HCT116 (cell line): ENCODE data around the gene SYN1. TPM values are rescaled to one million over a fixed set of nuclear protein-coding genes. Genes with fewer than 3 reads are reported as not detected.

Experiments
- ATAC-seq: fragments of 200-7000 bp; cut with Tn5 transposase; 2 replicates; pipeline ENCODE4 v1.9.1; 2020; ENCODE audit warnings: mild to moderate bottlenecking, moderate library complexity
- BruUV-seq: library from RNA; stranded (reverse); fragments of 400-500 nt; replicated peaks from 2 replicates; lab custom pipeline; 2021; lab: Mats Ljungman, UMichigan
- CTCF ChIA-PET: fragments of 300-600 bp; sonication (Branson Sonifier 250); formaldehyde crosslinking; loops from one replicate; lab custom pipeline; 2021; ENCODE audit warnings: antibody characterized with exemption; lab: Charles Lee
- POLR2A ChIA-PET: fragments of 300-600, 350-600 bp; sonication (Branson Sonifier 250); formaldehyde crosslinking; loops from one replicate; lab custom pipeline; 2021; ENCODE audit warnings: antibody characterized with exemption; lab: Charles Lee
- RAD21 ChIA-PET, 2 experiments: fragments of 300-600 bp; sonication (Branson Sonifier 250); formaldehyde crosslinking; loops; one replicate each; lab custom pipeline; 2023; ENCODE audit warnings: low total read pairs in 2 of 2; ENCODE audit not compliant: uncharacterized antibody in 2 of 2, unreplicated experiment in 2 of 2, low non-redundant PET in 1 of 2; lab: Charles Lee
- DNase-seq: peaks from one replicate; pipeline ENCODE4 v3.0.0-alpha.2; 2010; ENCODE audit warnings: low read depth, low spot score
- H2AFZ ChIP-seq: fragments of 200-600 bp; shearing (Covaris generic), sonication (generic); 2 replicates; pipeline ENCODE4 v1.6.1; 2017; ENCODE audit warnings: low read depth, mixed run types, mixed read lengths, antibody characterized with exemption, low read length; ENCODE audit not compliant: poor library complexity, severe bottlenecking
- H3K27ac ChIP-seq: 2 replicates; pipeline ENCODE4 v1.5.1; 2012; ENCODE audit warnings: low read depth, low read length
- H3K27me3 ChIP-seq: fragments of 200-600 bp; sonication (generic); 2 replicates; pipeline ENCODE4 v1.6.1; 2016; ENCODE audit warnings: mixed run types, low read length, mixed read lengths; ENCODE audit not compliant: insufficient read depth
- H3K36me3 ChIP-seq, 2 experiments: fragments of 200-500 bp in 1 of 2; fragments of 200-600 bp in 1 of 2; sonication (Bioruptor generic) in 1 of 2; sonication (generic) in 1 of 2; 2 replicates each; pipeline versions ENCODE4 v1.5.1 to v1.6.1; 2014 to 2016; ENCODE audit warnings: low read length in 2 of 2, inconsistent platforms in 1 of 2, mixed read lengths in 1 of 2, mixed run types in 1 of 2; ENCODE audit not compliant: insufficient read depth in 2 of 2, control insufficient read depth in 1 of 2
- H3K4me1 ChIP-seq, 2 experiments: fragments of 200-600 bp in 1 of 2; sonication (generic) in 1 of 2; 2 replicates each; pipeline versions ENCODE4 v1.5.1 to v1.6.1; 2012 to 2017; ENCODE audit warnings: low read length in 2 of 2, inconsistent platforms in 1 of 2, mild to moderate bottlenecking in 1 of 2, mixed read lengths in 1 of 2, mixed run types in 1 of 2, moderate library complexity in 1 of 2; ENCODE audit not compliant: insufficient read depth in 2 of 2, control insufficient read depth in 1 of 2
- H3K4me2 ChIP-seq: fragments of 200-600 bp; sonication (generic); 2 replicates; pipeline ENCODE4 v1.6.1; 2017; ENCODE audit warnings: mixed run types, low read length, mixed read lengths
- H3K4me3 ChIP-seq, 2 experiments: fragments of 200-600 bp in 1 of 2; sonication (generic) in 1 of 2; replicated peaks in 1 of 2; 2 replicates each; pipeline ENCODE4 v1.5.1; 2011 to 2016; ENCODE audit warnings: low read length in 2 of 2, control low read depth in 1 of 2, low read depth in 1 of 2, mild to moderate bottlenecking in 1 of 2, mixed read lengths in 1 of 2, mixed run types in 1 of 2
- H3K79me2 ChIP-seq: fragments of 200-600 bp; sonication (generic); 2 replicates; pipeline ENCODE4 v1.6.1; 2017; ENCODE audit warnings: mild to moderate bottlenecking, mixed run types, low read length, moderate library complexity, mixed read lengths; ENCODE audit not compliant: insufficient read depth
- H3K9ac ChIP-seq: fragments of 200-600 bp; sonication (generic); 2 replicates; pipeline ENCODE4 v1.6.1; 2016; ENCODE audit warnings: low read length, mixed read lengths
- H3K9me2 ChIP-seq: fragments of 200-600 bp; sonication (generic), shearing (Covaris generic); 2 replicates; pipeline ENCODE4 v1.6.1; 2017; ENCODE audit warnings: mixed run types, mild to moderate bottlenecking, moderate library complexity; ENCODE audit not compliant: insufficient read depth
- H3K9me3 ChIP-seq, 2 experiments: fragments of 200-500 bp in 1 of 2; fragments of 200-600 bp in 1 of 2; sonication (Bioruptor generic) in 1 of 2; sonication (generic) in 1 of 2; 2 replicates each; pipeline ENCODE4 v1.6.1; 2014 to 2017; ENCODE audit warnings: low read length in 2 of 2, mixed read lengths in 2 of 2, inconsistent platforms in 1 of 2, low read depth in 1 of 2, mild to moderate bottlenecking in 1 of 2, mixed run types in 1 of 2, moderate library complexity in 1 of 2; ENCODE audit not compliant: control insufficient read depth in 1 of 2, insufficient read depth in 1 of 2
- H4K20me1 ChIP-seq: fragments of 200-600 bp; sonication (generic), shearing (Covaris generic); 2 replicates; pipeline ENCODE4 v1.6.1; 2017; ENCODE audit warnings: mixed run types, mild to moderate bottlenecking, moderate library complexity; ENCODE audit not compliant: insufficient read depth
- CBX3 ChIP-seq: IDR thresholded peaks from 2 replicates; pipeline ENCODE4 v1.6.1; 2012; ENCODE audit warnings: low read depth
- CTCF ChIP-seq, 3 experiments: fragments of 200-600 bp in 1 of 3; sonication (generic) in 1 of 3; IDR thresholded peaks in 2 of 3; conservative IDR thresholded peaks in 1 of 3; 2 replicates each; pipeline ENCODE4 v1.5.1; 2012 to 2017; ENCODE audit warnings: low read depth in 2 of 3, low read length in 2 of 3, antibody characterized with exemption in 1 of 3, borderline replicate concordance in 1 of 3, control low read depth in 1 of 3, mild to moderate bottlenecking in 1 of 3, mixed read lengths in 1 of 3, mixed run types in 1 of 3, moderate library complexity in 1 of 3; ENCODE audit not compliant: insufficient read depth in 1 of 3
- EGR1 ChIP-seq: IDR thresholded peaks from 2 replicates; pipeline ENCODE4 v1.6.1; 2012; ENCODE audit warnings: low read depth
- EZH2 ChIP-seq: fragments of 200-600 bp; sonication (generic); IDR thresholded peaks from 2 replicates; pipeline ENCODE4 v1.6.1; 2017; ENCODE audit warnings: antibody characterized with exemption, mixed run types
- EZH2phosphoT487 ChIP-seq: fragments of 200-600 bp; IDR thresholded peaks from 2 replicates; pipeline ENCODE4 v1.6.1; 2018; ENCODE audit warnings: antibody characterized with exemption, borderline replicate concordance
- FOSL1 ChIP-seq: IDR thresholded peaks from 2 replicates; pipeline ENCODE4 v1.6.1; 2012; ENCODE audit warnings: low read depth
- JUND ChIP-seq: IDR thresholded peaks from 2 replicates; pipeline ENCODE4 v1.6.1; 2012
- POLR2A ChIP-seq: IDR thresholded peaks from 2 replicates; pipeline ENCODE4 v1.7.0; 2011; ENCODE audit warnings: borderline replicate concordance; ENCODE audit not compliant: insufficient read depth, insufficient read length; ENCODE audit errors: extremely low read depth
- POLR2AphosphoS5 ChIP-seq: IDR thresholded peaks from 2 replicates; pipeline ENCODE4 v1.6.1; 2011; ENCODE audit warnings: mild to moderate bottlenecking, low read depth, low read length, moderate library complexity
- RAD21 ChIP-seq: IDR thresholded peaks from 2 replicates; pipeline ENCODE4 v1.6.1; 2012; ENCODE audit warnings: low read depth, mild to moderate bottlenecking
- REST ChIP-seq: IDR thresholded peaks from 2 replicates; pipeline ENCODE4 v1.6.1; 2012; ENCODE audit warnings: low read depth
- SIN3A ChIP-seq: IDR thresholded peaks from 2 replicates; pipeline ENCODE4 v1.6.1; 2012; ENCODE audit warnings: low read depth
- SRF ChIP-seq: IDR thresholded peaks from 2 replicates; pipeline ENCODE4 v1.6.1; 2012; ENCODE audit warnings: low read depth
- TCF7L2 ChIP-seq: IDR thresholded peaks from 2 replicates; pipeline ENCODE4 v1.7.0; 2011; ENCODE audit warnings: borderline replicate concordance, inconsistent platforms; ENCODE audit not compliant: insufficient read depth, insufficient read length; ENCODE audit errors: extremely low read depth
- YY1 ChIP-seq: IDR thresholded peaks from 2 replicates; pipeline ENCODE4 v1.6.1; 2011; ENCODE audit warnings: low read length, low read depth, moderate library complexity, mild to moderate bottlenecking; ENCODE audit not compliant: insufficient replicate concordance; ENCODE audit errors: extremely low read depth
- ZBTB33 ChIP-seq: IDR thresholded peaks from 2 replicates; pipeline ENCODE4 v1.6.1; 2011; ENCODE audit warnings: mild to moderate bottlenecking, low read length, moderate library complexity; ENCODE audit not compliant: insufficient replicate concordance; ENCODE audit errors: extremely low read depth
- intact Hi-C: fragments of 100-400 bp; cut with micrococcal nuclease; formaldehyde crosslinking; loops from 2 replicates; pipeline ENCODE4 v1.10.0; 2022
- total RNA-seq: library from RNA; stranded (reverse); gene quantifications from one replicate; pipeline ENCODE4 v1.2.1, GENCODE V29; 2021; ENCODE audit not compliant: unreplicated experiment
- TF ChIP-seq, protein P1 (sequence below): IDR thresholded peaks from 2 replicates; pipeline ENCODE4 v1.6.1; 2012
- TF ChIP-seq, protein P2 (sequence below): IDR thresholded peaks from 2 replicates; pipeline ENCODE4 v1.6.1; 2012

SYN1 gene
- total RNA-seq, 1 experiment from 2014 or later, result 0.86 TPM

- no peaks in the 10 kb centered on the region for H3K9me3 ChIP-seq
- H3K79me2 ChIP-seq, result no peaks in the 10 kb centered on the region
- TF ChIP-seq TCF7L2 (no peak), SIN3A (no peak), ZBTB33 (no peak), EZH2 (no peak), YY1 (no peak), RAD21 (no peak), CTCF (IDR thresholded peaks at IDR 0.05 in 2 of 3, conservative IDR thresholded peaks at IDR 0.05 in 1 of 3; ENCODE audit: borderline replicate concordance in 1 of 3, insufficient read depth in 1 of 3, low read depth in 2 of 3, low read length in 2 of 3) (no peak), SRF (no peak), REST (no peak), CBX3 (no peak), EGR1 (no peak), POLR2A (no peak), EZH2phosphoT487 (no peak), POLR2AphosphoS5 (no peak), FOSL1 (no peak), JUND (no peak)
- TF ChIP-seq, protein P1, sequence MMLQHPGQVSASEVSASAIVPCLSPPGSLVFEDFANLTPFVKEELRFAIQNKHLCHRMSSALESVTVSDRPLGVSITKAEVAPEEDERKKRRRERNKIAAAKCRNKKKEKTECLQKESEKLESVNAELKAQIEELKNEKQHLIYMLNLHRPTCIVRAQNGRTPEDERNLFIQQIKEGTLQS, result no peak
- TF ChIP-seq, protein P2, sequence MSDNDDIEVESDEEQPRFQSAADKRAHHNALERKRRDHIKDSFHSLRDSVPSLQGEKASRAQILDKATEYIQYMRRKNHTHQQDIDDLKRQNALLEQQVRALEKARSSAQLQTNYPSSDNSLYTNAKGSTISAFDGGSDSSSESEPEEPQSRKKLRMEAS, result no peak
- TF ChIP-seq, all 23 proteins: peak for 0
- DNase-seq, result no peak
- Histone ChIP-seq H3K4me3 (no peak within 1 kb of the TSS), H3K4me2 (no peak within 1 kb of the TSS), H4K20me1 (no peaks in the 10 kb centered on the region), H3K9me2 (no peaks in the 10 kb centered on the region), H2AFZ (no peak within 1 kb of the TSS), H3K27ac (no peak within 1 kb of the TSS), H3K36me3 (no peaks in the 10 kb centered on the region), H3K9ac (no peak within 1 kb of the TSS), H3K4me1 (no peaks in the 10 kb centered on the region), H3K27me3 (no peaks in the 10 kb centered on the region)
- BruUV-seq, result no TSS peak
- CTCF ChIA-PET, result no interaction called here
- RAD21 ChIA-PET, result no interaction called here
- ATAC-seq, result no peak
- POLR2A ChIA-PET, result no interaction called here
- intact Hi-C loops, result loop anchor here (5.0 kb wide), 1 partner anchor 67 kb away; the partner anchor contains the start of gene ARAF
Measured at GRCh38 chrX:47629419-47630200, 10.0 kb upstream of the SYN1 start, which contains the start of gene CFP. CFP (minus strand) TSS chrX:47629930; CDS start chrX:47629844, 86 bp downstream.
